SK-N-SH treated with all-trans-retinoic acid at 6 μM for 48 hours (cell line): Measurements from ENCODE around the gene MGAT5B.

ENCODE experiments used
- ATAC-seq: fragments of 200-7000 bp; cut with Tn5 transposase; 3 replicates; pipeline ENCODE4 v1.9.1; 2020; ENCODE audit warnings: mild to moderate bottlenecking, moderate library complexity
- CREB5 ChIP-seq: fragments of 250-450 bp; sonication (Bioruptor Pico); IDR thresholded peaks from 2 replicates; pipeline ENCODE4 v1.5.1; 2020; ENCODE audit warnings: low read depth, mild to moderate bottlenecking, moderate library complexity
- CSDC2 ChIP-seq: fragments of 250-450 bp; sonication (Bioruptor Pico); IDR thresholded peaks from 2 replicates; pipeline ENCODE4 v1.5.0; 2020; ENCODE audit warnings: mild to moderate bottlenecking, moderate library complexity
- CSRNP3 ChIP-seq: fragments of 250-450 bp; sonication (Bioruptor Pico); IDR thresholded peaks from 2 replicates; pipeline ENCODE4 v1.5.1; 2021; ENCODE audit warnings: mild to moderate bottlenecking, moderate library complexity
- ESRRG ChIP-seq: fragments of 250-450 bp; sonication (Bioruptor Pico); IDR thresholded peaks from 2 replicates; pipeline ENCODE4 v1.6.1; 2021; ENCODE audit warnings: mild to moderate bottlenecking
- GLIS3 ChIP-seq: fragments of 250-450 bp; sonication (Bioruptor Pico); IDR thresholded peaks from 2 replicates; pipeline ENCODE4 v1.5.0; 2020; ENCODE audit warnings: mild to moderate bottlenecking, moderate library complexity
- ISL1 ChIP-seq: fragments of 250-450 bp; sonication (Bioruptor Pico); IDR thresholded peaks from 2 replicates; pipeline ENCODE4 v2.1.2; 2022; ENCODE audit warnings: mild to moderate bottlenecking, moderate library complexity
- OSR1 ChIP-seq: fragments of 250-450 bp; sonication (Bioruptor Pico); IDR thresholded peaks from 2 replicates; pipeline ENCODE4 v1.8.0; 2022; ENCODE audit warnings: moderate library complexity, mild to moderate bottlenecking, inconsistent platforms
- PATZ1 ChIP-seq: fragments of 250-450 bp; sonication (Bioruptor Pico); IDR thresholded peaks from 2 replicates; pipeline ENCODE4 v1.8.0; 2020; ENCODE audit warnings: mild to moderate bottlenecking, moderate library complexity, borderline replicate concordance
- POU6F1 ChIP-seq: fragments of 250-450 bp; sonication (Bioruptor Pico); IDR thresholded peaks from 2 replicates; pipeline ENCODE4 v1.8.0; 2021; ENCODE audit warnings: low read depth, mild to moderate bottlenecking, moderate library complexity, borderline replicate concordance
- PPARA ChIP-seq: fragments of 250-450 bp; sonication (Bioruptor Pico); IDR thresholded peaks from 2 replicates; pipeline ENCODE4 v1.5.0; 2020; ENCODE audit warnings: mild to moderate bottlenecking, borderline replicate concordance
- RARB ChIP-seq: fragments of 250-450 bp; sonication (Bioruptor Pico); IDR thresholded peaks from 2 replicates; pipeline ENCODE4 v1.8.0; 2021; ENCODE audit warnings: mild to moderate bottlenecking, moderate library complexity
- SNAI2 ChIP-seq: fragments of 250-450 bp; sonication (Bioruptor Pico); IDR thresholded peaks from 2 replicates; pipeline ENCODE4 v1.5.0; 2020; ENCODE audit warnings: mild to moderate bottlenecking, moderate library complexity
- TCF4 ChIP-seq: fragments of 250-450 bp; sonication (Bioruptor Pico); IDR thresholded peaks from 2 replicates; pipeline ENCODE4 v1.8.0; 2021; ENCODE audit warnings: mild to moderate bottlenecking, moderate library complexity, borderline replicate concordance
- TOX ChIP-seq: fragments of 250-450 bp; sonication (Bioruptor Pico); IDR thresholded peaks from 2 replicates; pipeline ENCODE4 v1.8.0; 2021; ENCODE audit warnings: mild to moderate bottlenecking, moderate library complexity, borderline replicate concordance
- TSHZ2 ChIP-seq: fragments of 250-450 bp; sonication (Bioruptor Pico); IDR thresholded peaks from 2 replicates; pipeline ENCODE4 v1.5.0; 2020; ENCODE audit warnings: mild to moderate bottlenecking, moderate library complexity
- ZFP3 ChIP-seq: fragments of 250-450 bp; sonication (Bioruptor Pico); IDR thresholded peaks from 2 replicates; pipeline ENCODE4 v1.5.0; 2020; ENCODE audit warnings: mild to moderate bottlenecking, moderate library complexity
- ZFP30 ChIP-seq: fragments of 450-650 bp; formaldehyde crosslinking; IDR thresholded peaks from 2 replicates; pipeline ENCODE4 v1.5.0; 2022; ENCODE audit warnings: mild to moderate bottlenecking, moderate library complexity
- ZNF565 ChIP-seq: fragments of 450-650 bp; formaldehyde crosslinking; conservative IDR thresholded peaks from 2 replicates; pipeline ENCODE4 v1.5.0; 2020; ENCODE audit warnings: low read depth, mild to moderate bottlenecking, moderate library complexity
- ZNF70 ChIP-seq: fragments of 450-650 bp; formaldehyde crosslinking; IDR thresholded peaks from 2 replicates; pipeline ENCODE4 v1.5.0; 2020; ENCODE audit warnings: mild to moderate bottlenecking, moderate library complexity
- ZNF8 ChIP-seq: fragments of 450-650 bp; formaldehyde crosslinking; IDR thresholded peaks from 2 replicates; pipeline ENCODE4 v1.5.0; 2020; ENCODE audit warnings: mild to moderate bottlenecking, moderate library complexity

MGAT5B gene

GRCh38 chr17:76940738-76941350, 72.6 kb downstream of the MGAT5B start:
- ATAC-seq: peak; percentile 65
- TF ChIP-seq PPARA (CRISPR knock-in tag): no peak
- no peak for TF ChIP-seq TCF4 (CRISPR knock-in tag)
- no peak for TF ChIP-seq ZNF8 (CRISPR knock-in tag)
- no peak for TF ChIP-seq GLIS3
- TF ChIP-seq ZNF565 (CRISPR knock-in tag): no peak
- no peak for TF ChIP-seq OSR1 (CRISPR knock-in tag)
- no peak for TF ChIP-seq ZFP3 (CRISPR knock-in tag)
- no peak for TF ChIP-seq ZNF70
- TF ChIP-seq POU6F1: no peak
- no peak for TF ChIP-seq CREB5 (CRISPR knock-in tag)

- no peak for ATAC-seq
- TF ChIP-seq POU6F1: no peak
- no peak for TF ChIP-seq OSR1 (CRISPR knock-in tag)
- no peak for TF ChIP-seq ZNF70
- TF ChIP-seq ZNF8 (CRISPR knock-in tag): no peak
- TF ChIP-seq CSDC2: no peak
- TF ChIP-seq SNAI2 (CRISPR knock-in tag): no peak
- no peak for TF ChIP-seq ZFP30 (CRISPR knock-in tag)
- TF ChIP-seq CSRNP3 (CRISPR knock-in tag): no peak
- TF ChIP-seq, all 23 proteins: peak for 0
Measured at GRCh38 chr17:76943202-76943601, 75.0 kb downstream of the MGAT5B start.

GRCh38 chr17:76943781-76944213, 75.6 kb downstream of the MGAT5B start:
- ATAC-seq: no peak
- no peak for TF ChIP-seq PPARA (CRISPR knock-in tag)
- TF ChIP-seq OSR1 (CRISPR knock-in tag): no peak
- TF ChIP-seq GLIS3: no peak
- no peak for TF ChIP-seq TSHZ2 (CRISPR knock-in tag)

GRCh38 chr17:76944477-76944876, 76.3 kb downstream of the MGAT5B start:
- ATAC-seq: no peak
- TF ChIP-seq ESRRG (CRISPR knock-in tag): no peak
- TF ChIP-seq CREB5 (CRISPR knock-in tag): no peak
- no peak for TF ChIP-seq ISL1 (CRISPR knock-in tag)
- no peak for TF ChIP-seq SNAI2 (CRISPR knock-in tag)
- no peak for TF ChIP-seq RARB (CRISPR knock-in tag)
- TF ChIP-seq GLIS3: no peak
- TF ChIP-seq ZNF565 (CRISPR knock-in tag): no peak
- TF ChIP-seq ZNF8 (CRISPR knock-in tag): no peak
- no peak for TF ChIP-seq TCF4 (CRISPR knock-in tag)
- no peak for TF ChIP-seq TOX
- TF ChIP-seq PATZ1 (CRISPR knock-in tag): no peak
- TF ChIP-seq TSHZ2 (CRISPR knock-in tag): no peak
- TF ChIP-seq ZNF70: no peak
- TF ChIP-seq OSR1 (CRISPR knock-in tag): no peak
